IMR-90 (cell line): Measurements from ENCODE around the gene PDS5A. TPM values are rescaled to one million over a fixed set of nuclear protein-coding genes. Genes with fewer than 3 reads are reported as not detected.

ENCODE experiments used
- ATAC-seq: fragments of 200-7000 bp; cut with Tn5 transposase; 2 replicates; pipeline ENCODE4 v1.9.1; 2020; ENCODE audit warnings: low read depth, mild to moderate bottlenecking, moderate library complexity
- BruUV-seq: library from RNA; stranded (reverse); fragments of 400-500 nt; replicated peaks from 2 replicates; lab custom pipeline; 2021; lab: Mats Ljungman, UMichigan
- CTCF ChIA-PET: fragments of 300-600 bp; formaldehyde crosslinking; extraction: SDS; loops from one replicate; lab custom pipeline; 2021; ENCODE audit warnings: antibody characterized with exemption; lab: Yijun Ruan, JAX
- POLR2A ChIA-PET: fragments of 300-600 bp; sonication (Branson Sonifier 250); formaldehyde crosslinking; loops from one replicate; lab custom pipeline; 2022; ENCODE audit warnings: antibody characterized with exemption; ENCODE audit not compliant: unreplicated experiment; lab: Charles Lee
- DNase-seq: peaks from one replicate; pipeline ENCODE4 v3.0.0; 2013
- H2AFZ ChIP-seq: replicated peaks from 2 replicates; pipeline ENCODE3; 2013; ENCODE audit warnings: low read length, mild to moderate bottlenecking; ENCODE audit not compliant: poor library complexity
- H2AK5ac ChIP-seq: 2 replicates; pipeline ENCODE4 v1.6.1; 2013; ENCODE audit warnings: low read depth, low read length, inconsistent platforms
- H2AK9ac ChIP-seq: replicated peaks from 2 replicates; pipeline ENCODE3; 2013; ENCODE audit warnings: mild to moderate bottlenecking, low read depth, low read length, moderate library complexity; ENCODE audit not compliant: poor library complexity
- H2BK120ac ChIP-seq: 2 replicates; pipeline ENCODE4 v1.6.1; 2013; ENCODE audit warnings: low read depth, low read length, inconsistent platforms
- H2BK15ac ChIP-seq: 3 replicates; pipeline ENCODE4 v1.6.1; 2013; ENCODE audit warnings: low read depth, low read length, inconsistent platforms
- H2BK20ac ChIP-seq: 2 replicates; pipeline ENCODE4 v1.6.1; 2013; ENCODE audit warnings: low read depth, mild to moderate bottlenecking, inconsistent platforms, low read length, moderate library complexity
- H2BK5ac ChIP-seq: 2 replicates; pipeline ENCODE4 v1.6.1; 2013; ENCODE audit warnings: mild to moderate bottlenecking, low read depth, low read length, inconsistent platforms; ENCODE audit not compliant: poor library complexity, severe bottlenecking
- H3K14ac ChIP-seq: replicated peaks from 2 replicates; pipeline ENCODE4 v1.6.1; 2013; ENCODE audit warnings: low read depth, low read length, inconsistent platforms
- H3K18ac ChIP-seq: 2 replicates; pipeline ENCODE4 v1.6.1; 2013; ENCODE audit warnings: low read depth, low read length, control low read depth
- H3K23ac ChIP-seq: 2 replicates; pipeline ENCODE4 v1.6.1; 2013; ENCODE audit warnings: low read depth, low read length, inconsistent platforms
- H3K27ac ChIP-seq: 2 replicates; pipeline ENCODE4 v1.5.1; 2013; ENCODE audit warnings: mild to moderate bottlenecking, control low read depth, low read length; ENCODE audit not compliant: insufficient read depth
- H3K27me3 ChIP-seq: 2 replicates; pipeline ENCODE4 v1.6.1; 2013; ENCODE audit warnings: low read length; ENCODE audit not compliant: control insufficient read depth, insufficient read depth
- H3K36me3 ChIP-seq: 2 replicates; pipeline ENCODE4 v1.6.1; 2013; ENCODE audit warnings: low read length, mixed read lengths; ENCODE audit not compliant: control insufficient read depth, insufficient read depth
- H3K4ac ChIP-seq: 2 replicates; pipeline ENCODE4 v1.6.1; 2013; ENCODE audit warnings: low read depth, low read length, inconsistent platforms
- H3K4me1 ChIP-seq: 2 replicates; pipeline ENCODE4 v1.6.1; 2013; ENCODE audit warnings: low read length, mixed read lengths; ENCODE audit not compliant: control insufficient read depth, insufficient read depth
- H3K4me2 ChIP-seq: 2 replicates; pipeline ENCODE4 v1.6.1; 2013; ENCODE audit warnings: low read depth, mild to moderate bottlenecking, control low read depth, low read length, moderate library complexity
- H3K4me3 ChIP-seq: 2 replicates; pipeline ENCODE4 v1.5.1; 2013; ENCODE audit warnings: low read depth, mild to moderate bottlenecking, control low read depth, low read length, moderate library complexity; ENCODE audit not compliant: insufficient read depth
- H3K56ac ChIP-seq: 2 replicates; pipeline ENCODE4 v1.6.1; 2013; ENCODE audit warnings: low read length, inconsistent platforms; ENCODE audit not compliant: insufficient read depth; ENCODE audit errors: extremely low read depth
- H3K79me1 ChIP-seq, 2 experiments: 2 replicates each; pipeline ENCODE4 v1.6.1; 2013; ENCODE audit warnings: low read length in 2 of 2, inconsistent platforms in 1 of 2, low read depth in 1 of 2
- H3K9ac ChIP-seq: 2 replicates; pipeline ENCODE4 v1.6.1; 2013; ENCODE audit warnings: low read depth, low read length, control low read depth
- H3K9me1 ChIP-seq: 2 replicates; pipeline ENCODE4 v1.6.1; 2013; ENCODE audit warnings: low read length, inconsistent platforms; ENCODE audit not compliant: insufficient read depth
- H3K9me3 ChIP-seq: 2 replicates; pipeline ENCODE4 v1.6.1; 2013; ENCODE audit warnings: low read length; ENCODE audit not compliant: control insufficient read depth, insufficient read depth
- H4K20me1 ChIP-seq: 2 replicates; pipeline ENCODE4 v1.6.1; 2013; ENCODE audit warnings: low read length, inconsistent platforms; ENCODE audit not compliant: insufficient read depth
- H4K5ac ChIP-seq: 2 replicates; pipeline ENCODE4 v1.6.1; 2013; ENCODE audit warnings: mild to moderate bottlenecking, low read depth, low read length, control low read depth
- H4K8ac ChIP-seq, 2 experiments: 2 replicates each; pipeline ENCODE4 v1.6.1; 2013; ENCODE audit warnings: low read depth in 2 of 2, low read length in 2 of 2, control low read depth in 1 of 2, inconsistent platforms in 1 of 2
- H4K91ac ChIP-seq: 2 replicates; pipeline ENCODE4 v1.6.1; 2013; ENCODE audit warnings: low read depth, low read length, inconsistent platforms; ENCODE audit not compliant: insufficient read depth
- WGBS, 2 experiments: methylation state at CpG; one replicate each; pipeline versions ENCODE4 v1.1.5 to v1.1.7; 2013; ENCODE audit warnings: missing lambda C conversion rate in 2 of 2; ENCODE audit not compliant: insufficient read length in 1 of 2; ENCODE audit errors: extremely low coverage in 2 of 2; 5-methylcytosine and 5-hydroxymethylcytosine counted together
- dilution Hi-C: fragments of 300-500 bp; cut with HindIII; formaldehyde crosslinking; loops from one replicate; pipeline ENCODE4 v1.14.3; 2018; ENCODE audit warnings: low sequenced_read_pairs; ENCODE audit not compliant: unreplicated experiment
- in situ Hi-C: fragments of 300-500 bp; cut with MboI; formaldehyde crosslinking; loops from 3 replicates; pipeline ENCODE4 v1.14.3; 2019; ENCODE audit warnings: low sequenced_read_pairs, inconsistent platforms, mixed read lengths
- intact Hi-C: fragments of 100-400 bp; cut with micrococcal nuclease; formaldehyde crosslinking; loops from 2 replicates; pipeline ENCODE4 v1.10.0; 2022
- polyA plus RNA-seq, 3 experiments: library from polyadenylated mRNA; depleted of rRNA; stranded (reverse); fragments of >200 nt; gene quantifications; 2 replicates each; pipeline ENCODE4 v1.2.3, GENCODE V29; 2012; ENCODE audit warnings: low replicate concordance in 1 of 3
- total RNA-seq: library from RNA; depleted of rRNA; stranded (reverse); fragments of >200 nt; gene quantifications from 2 replicates; pipeline ENCODE4 v1.2.3, GENCODE V29; 2012
- TF ChIP-seq, protein P1 (sequence below): fragments of 150-350 bp; IDR thresholded peaks from 2 replicates; pipeline ENCODE4 v1.6.1; 2017; ENCODE audit warnings: mild to moderate bottlenecking, antibody characterized with exemption, low read length, low read depth

The PDS5A gene
- total and polyA plus RNA-seq, 2 of the 4 experiments (the other 2 are of a cell fraction): 16.3 to 33.5 TPM

DNA sequence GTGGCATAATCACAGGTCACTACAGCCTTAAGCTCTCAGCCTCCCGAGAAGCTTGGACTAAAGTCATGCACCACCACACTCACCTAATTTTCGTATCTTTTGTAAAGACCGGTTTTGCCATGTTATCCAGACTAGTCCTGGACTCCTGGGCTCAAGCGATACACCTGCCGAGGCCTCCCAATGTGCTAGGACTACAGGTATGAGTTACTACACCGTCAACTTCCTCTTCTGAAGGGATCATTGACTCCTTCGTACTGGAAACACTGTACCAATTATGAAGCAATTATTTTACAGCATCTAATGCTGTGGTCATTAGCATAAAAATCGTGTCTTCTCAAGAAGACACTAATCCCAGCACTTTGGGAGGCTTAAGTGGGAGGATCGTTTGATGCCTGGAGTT lies 35.2 kb downstream of the PDS5A start:
- POLR2A ChIA-PET: no interaction called here
- ATAC-seq: no peak
- H4K20me1 ChIP-seq: peaks cover 41% of the 10 kb centered on the region

More for the DNA sequence above, 35.2 kb downstream of the PDS5A start:
- Histone ChIP-seq H2AK5ac (no peak overlapping the region), H2AK9ac (no peak overlapping the region), H3K18ac (no peak overlapping the region), H3K79me1 (peaks cover 17 to 52% of the 10 kb centered on the region in 2 experiments), H3K9me1 (peaks cover 18% of the 10 kb centered on the region), H3K36me3 (no peaks in the 10 kb centered on the region), H3K14ac (no peak overlapping the region), H2BK5ac (no peak overlapping the region), H2BK20ac (no peak overlapping the region), H3K23ac (no peak overlapping the region), H3K4me2 (no peak overlapping the region), H3K56ac (no peak overlapping the region), H3K27me3 (no peaks in the 10 kb centered on the region), H3K4me3 (no peak overlapping the region), H3K9me3 (no peaks in the 10 kb centered on the region), H3K9ac (no peak overlapping the region), H3K27ac (no peak overlapping the region), H3K4me1 (peaks cover 8% of the 10 kb centered on the region), H4K91ac (no peak overlapping the region), H2AFZ (no peak overlapping the region), H3K4ac (no peak overlapping the region), H2BK15ac (no peak overlapping the region), H4K5ac (no peak overlapping the region), H2BK120ac (no peak overlapping the region), H4K8ac (no peak overlapping the region)
- 94% methylated on average over 7 of the region's 9 CpGs; no CpG with 5 or more reads in 1 of the 2 experiments for WGBS, 2 experiments
- intact Hi-C loops (no loop called here), dilution Hi-C loops (no loop called here), in situ Hi-C loops (no loop called here)
- CTCF ChIA-PET: no interaction called here
- TF ChIP-seq, protein P1, sequence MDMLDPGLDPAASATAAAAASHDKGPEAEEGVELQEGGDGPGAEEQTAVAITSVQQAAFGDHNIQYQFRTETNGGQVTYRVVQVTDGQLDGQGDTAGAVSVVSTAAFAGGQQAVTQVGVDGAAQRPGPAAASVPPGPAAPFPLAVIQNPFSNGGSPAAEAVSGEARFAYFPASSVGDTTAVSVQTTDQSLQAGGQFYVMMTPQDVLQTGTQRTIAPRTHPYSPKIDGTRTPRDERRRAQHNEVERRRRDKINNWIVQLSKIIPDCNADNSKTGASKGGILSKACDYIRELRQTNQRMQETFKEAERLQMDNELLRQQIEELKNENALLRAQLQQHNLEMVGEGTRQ: no peak
- BruUV-seq: no TSS peak
- DNase-seq: no peak
